NCI-H748 treated with DMSO at 0.1 percent for 48 hours (cell line): ENCODE results near the gene NUDT6.
"Not testable (repeated sequence)": the region's sequence is repeated elsewhere in the genome, so short reads cannot be mapped to it uniquely, and the experiment has no call there.

Experiments
- DNase-seq: peaks from one replicate; lab custom pipeline; 2025; lab: John Stamatoyannopoulos, UW

The NUDT6 gene

GRCh38 chr4:122875949-122876348, 46.4 kb downstream of the NUDT6 start:
- no peak for DNase-seq

- DNase-seq: no peak
Observed at GRCh38 chr4:122873821-122874593, 48.4 kb downstream of the NUDT6 start.

- no peak for DNase-seq
Observed at GRCh38 chr4:122873146-122873545, 49.3 kb downstream of the NUDT6 start.

GRCh38 chr4:122868235-122868634, 54.2 kb downstream of the NUDT6 start:
- DNase-seq: not testable (repeated sequence)

- DNase-seq: no peak
Observed at GRCh38 chr4:122865425-122865824, 57.0 kb downstream of the NUDT6 start.

GRCh38 chr4:122863639-122864038, 58.8 kb downstream of the NUDT6 start:
- DNase-seq: no peak

- no peak for DNase-seq
Observed at GRCh38 chr4:122861172-122861943, 61.0 kb downstream of the NUDT6 start.

- DNase-seq: no peak
Observed at GRCh38 chr4:122858705-122859104, 63.7 kb downstream of the NUDT6 start.

- DNase-seq: no peak
Observed at GRCh38 chr4:122857160-122857559, 65.2 kb downstream of the NUDT6 start.

- no peak for DNase-seq
Observed at GRCh38 chr4:122855353-122855890, 67.0 kb downstream of the NUDT6 start.

- DNase-seq: no peak
Observed at GRCh38 chr4:122854447-122855352, 67.7 kb downstream of the NUDT6 start.

GRCh38 chr4:122851568-122851967, 70.8 kb downstream of the NUDT6 start:
- DNase-seq: no peak

GRCh38 chr4:122849789-122850188, 72.6 kb downstream of the NUDT6 start:
- not testable (repeated sequence) for DNase-seq

- DNase-seq: no peak
Observed at GRCh38 chr4:122847931-122848330, 74.5 kb downstream of the NUDT6 start.

- DNase-seq: no peak
Observed at GRCh38 chr4:122845760-122846159, 76.6 kb downstream of the NUDT6 start.

- DNase-seq: no peak
Observed at GRCh38 chr4:122845066-122845465, 77.3 kb downstream of the NUDT6 start.

- DNase-seq: not testable (repeated sequence)
Observed at GRCh38 chr4:122844391-122844790, 78.0 kb downstream of the NUDT6 start.

GRCh38 chr4:122842984-122843531, 79.3 kb downstream of the NUDT6 start:
- no peak for DNase-seq
